HuH-7.5 (cell line): ENCODE results near the gene IL24.

Experiments
- DNase-seq: peaks from one replicate; pipeline ENCODE4 v3.0.0; 2011; ENCODE audit warnings: low spot score

Gene IL24

DNA sequence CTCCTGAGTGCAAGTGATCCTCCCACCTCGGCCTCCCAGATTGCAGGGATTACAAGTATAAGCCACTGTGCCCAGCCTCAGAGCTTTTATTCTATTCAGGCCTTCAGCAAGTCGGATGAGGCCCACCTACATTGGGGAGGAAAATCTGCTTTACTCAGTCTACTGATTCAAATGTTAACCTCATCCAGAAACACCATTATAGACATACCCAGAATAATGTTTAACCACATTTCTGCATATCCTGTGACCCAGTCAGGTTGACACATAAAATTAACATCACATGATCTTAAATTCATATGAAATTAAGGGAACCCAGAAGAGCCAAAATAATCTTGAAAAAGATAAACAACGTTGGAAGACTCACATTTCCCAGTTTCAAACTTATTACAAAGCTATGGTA lies 16.9 kb upstream of the IL24 start:
- no peak for DNase-seq

DNA sequence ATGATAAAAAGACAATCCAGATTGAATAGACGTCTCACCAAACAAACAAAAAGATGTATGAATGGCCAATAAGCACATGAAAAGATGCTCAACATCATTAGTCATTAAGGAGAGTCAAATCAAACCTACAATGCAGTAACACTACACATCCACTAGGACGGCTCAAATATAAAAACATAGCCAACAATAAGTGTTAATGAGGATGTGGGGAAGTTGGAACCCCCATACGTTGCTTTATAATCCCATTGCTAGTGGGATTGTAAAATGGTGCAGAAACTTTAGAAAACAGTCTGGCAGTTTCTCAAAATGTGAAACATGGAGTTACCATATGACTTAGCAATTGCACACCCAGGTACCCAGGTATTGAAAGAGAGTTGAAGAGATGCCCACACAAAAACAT lies 14.7 kb upstream of the IL24 start:
- no peak for DNase-seq

DNA sequence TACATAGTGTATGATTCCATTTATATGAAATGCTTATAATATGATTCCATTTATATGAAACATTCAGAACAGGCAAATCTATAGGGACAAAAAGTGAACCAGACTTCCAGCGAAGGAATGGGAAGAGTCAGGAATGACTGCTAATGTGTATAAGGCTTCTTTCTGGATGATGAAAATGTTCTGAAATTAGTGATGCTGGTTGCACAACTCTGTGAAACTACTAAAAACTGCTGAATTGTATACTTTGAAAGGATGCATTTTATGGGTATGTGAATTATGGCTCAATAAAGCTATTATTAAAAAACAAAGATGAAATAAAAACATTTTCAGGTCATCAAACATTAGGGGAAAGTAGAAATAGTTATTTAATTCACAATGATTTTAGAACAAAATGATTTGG lies 14.1 kb upstream of the IL24 start:
- no peak for DNase-seq

DNA sequence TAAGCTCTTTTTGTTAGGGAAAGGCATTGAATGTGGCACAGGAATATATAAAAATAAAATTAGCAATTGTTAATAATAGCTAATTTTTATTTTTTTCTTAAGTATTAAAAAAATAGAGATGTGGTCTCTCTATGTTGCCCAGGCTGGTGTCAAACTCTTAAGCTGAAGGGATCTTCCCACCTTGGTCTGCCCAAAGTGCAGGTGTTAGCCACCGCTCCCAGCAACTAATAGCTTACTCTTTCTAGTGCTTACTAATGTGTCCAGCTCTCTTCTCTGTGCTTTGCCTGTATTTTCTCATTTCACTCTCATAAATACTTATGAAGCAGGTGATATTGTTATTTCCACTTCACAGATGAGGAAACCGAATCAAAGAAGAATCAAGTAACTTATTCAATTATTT lies 13.4 kb upstream of the IL24 start:
- no peak for DNase-seq

DNA sequence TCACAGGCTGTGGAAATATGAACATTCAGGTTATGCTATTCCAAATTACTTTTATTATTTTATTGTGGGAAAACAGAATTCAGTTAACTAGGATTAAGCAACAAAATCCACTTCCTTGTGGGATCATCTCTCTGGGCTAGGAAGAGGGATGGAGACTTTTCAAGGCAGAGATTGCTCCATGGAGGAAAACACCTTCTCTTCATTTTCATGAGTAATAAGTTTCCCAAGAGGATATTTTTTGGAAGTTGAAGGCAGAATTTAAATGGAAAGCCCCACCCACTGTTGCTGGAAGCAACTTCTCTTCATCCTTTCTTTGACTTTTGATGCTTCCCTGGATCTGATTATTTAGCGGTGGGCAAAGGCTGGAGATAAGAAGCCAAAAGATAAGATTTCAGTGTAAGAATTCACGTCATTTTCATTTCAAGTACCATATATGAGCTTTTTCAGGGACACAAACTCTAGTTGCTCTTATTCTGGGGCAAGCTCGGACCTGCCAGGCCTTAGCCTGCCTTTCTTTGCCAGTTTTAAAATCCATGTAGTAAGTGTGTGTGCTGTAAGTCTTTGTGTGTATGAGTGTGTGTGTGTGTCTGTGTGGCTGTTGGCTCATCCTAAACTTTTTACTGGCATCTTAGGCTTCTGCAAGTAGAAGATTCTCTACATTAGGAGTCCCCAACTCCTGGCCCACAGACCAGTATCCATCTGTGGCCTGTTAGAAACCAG lies 11.7 kb upstream of the IL24 start:
- DNase-seq, result no peak

DNA sequence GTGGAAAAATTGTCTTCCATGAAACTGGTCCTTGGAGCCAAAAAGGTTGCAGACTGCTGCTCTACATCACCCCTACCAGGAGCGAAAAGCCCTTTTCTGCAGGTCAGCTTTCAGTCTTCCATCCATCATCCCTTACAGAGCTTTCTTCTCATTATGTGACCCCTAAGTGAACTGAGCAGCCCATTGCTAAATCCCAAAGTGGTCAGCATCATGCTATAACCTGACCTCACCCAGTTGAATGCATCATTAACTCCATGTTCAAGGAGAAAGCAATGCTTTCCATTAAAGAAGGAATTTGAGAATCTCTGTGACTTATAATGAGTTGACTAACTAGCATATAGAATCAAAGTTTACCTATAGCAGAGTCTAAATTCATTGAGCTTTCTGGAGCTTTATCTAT lies 10.4 kb upstream of the IL24 start:
- no peak for DNase-seq

DNA sequence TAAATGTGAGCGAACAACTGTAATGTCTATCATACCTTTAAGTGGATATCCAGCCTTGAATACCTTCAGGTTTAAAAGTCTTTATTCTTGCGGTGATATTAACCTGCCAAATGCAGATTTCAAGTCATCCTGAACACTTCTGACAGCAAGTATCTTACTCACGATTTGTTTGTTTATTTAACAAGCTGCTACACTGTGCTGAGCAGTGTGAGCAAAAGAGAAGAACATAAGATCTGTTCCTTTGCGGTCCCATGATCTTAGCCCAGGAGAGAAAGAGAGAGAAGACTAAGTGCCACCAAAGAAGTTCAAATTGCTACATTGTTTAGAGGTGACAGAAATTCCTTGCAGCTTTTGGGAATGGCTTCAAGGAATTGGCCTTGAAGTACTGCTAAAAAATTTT lies 9.5 kb upstream of the IL24 start:
- no peak for DNase-seq

DNA sequence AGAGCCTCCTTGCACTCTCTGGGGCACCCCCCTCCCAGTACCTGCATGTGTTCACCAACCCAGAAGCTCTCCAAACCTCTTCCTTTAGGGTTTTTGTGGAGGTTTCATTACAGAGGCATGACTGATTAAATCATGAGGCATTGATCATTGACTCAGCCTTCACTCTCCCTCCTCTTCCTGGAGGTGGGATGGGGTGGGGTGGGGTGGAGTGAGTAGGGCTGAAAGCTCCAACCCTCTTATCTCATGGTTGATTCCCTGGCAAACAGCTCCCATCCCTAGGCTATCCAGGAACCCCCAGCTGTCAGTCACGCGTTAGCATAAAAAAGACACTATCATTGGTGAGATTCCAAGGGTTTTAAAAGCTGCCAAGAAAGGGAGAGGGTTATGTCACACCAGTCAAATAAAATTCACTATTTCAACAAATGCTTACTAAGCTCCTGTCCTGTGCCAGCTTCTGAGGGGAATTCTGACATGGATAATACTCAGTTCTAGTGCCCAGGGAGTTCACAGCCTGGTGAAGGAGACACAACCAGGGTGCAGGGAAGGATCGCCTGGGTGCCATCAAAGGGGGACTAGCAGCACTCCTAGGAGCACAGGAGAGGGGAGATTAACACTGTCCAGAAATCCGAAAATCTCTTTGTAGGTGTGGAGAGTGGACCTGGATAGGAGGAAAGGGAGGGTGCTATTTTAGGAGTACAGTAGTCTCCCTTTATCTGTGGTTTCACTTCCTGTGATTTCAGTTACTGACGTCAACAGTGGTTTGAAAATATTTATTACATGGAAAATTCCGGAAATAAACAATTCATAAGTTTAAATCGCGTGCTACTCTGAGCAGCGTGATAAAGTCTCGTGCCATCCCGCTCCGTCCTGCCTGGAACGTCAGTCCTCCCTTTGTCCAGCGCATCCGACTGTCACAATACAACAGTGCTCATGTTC lies 6.8 kb upstream of the IL24 start:
- DNase-seq, result no peak

DNA sequence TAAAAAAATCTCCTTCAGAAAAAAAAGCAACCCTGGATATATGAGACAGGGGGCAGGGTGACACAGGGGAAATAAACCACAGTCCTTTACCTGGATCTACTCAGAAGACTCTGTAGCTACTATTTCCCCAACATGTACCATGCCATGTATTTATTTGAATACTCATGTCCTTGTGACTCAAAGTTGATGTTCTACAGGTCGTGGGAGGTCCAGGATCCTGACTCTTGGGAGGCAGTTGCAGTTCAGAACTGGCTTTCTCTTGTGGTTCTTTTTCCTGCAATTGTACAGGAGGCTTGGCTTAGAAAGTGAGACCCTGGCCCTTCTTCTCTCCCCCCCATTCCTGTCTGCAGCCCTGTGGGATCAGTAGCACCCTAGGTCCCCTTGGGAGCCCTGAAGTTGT lies 5.8 kb upstream of the IL24 start:
- DNase-seq, result no peak

DNA sequence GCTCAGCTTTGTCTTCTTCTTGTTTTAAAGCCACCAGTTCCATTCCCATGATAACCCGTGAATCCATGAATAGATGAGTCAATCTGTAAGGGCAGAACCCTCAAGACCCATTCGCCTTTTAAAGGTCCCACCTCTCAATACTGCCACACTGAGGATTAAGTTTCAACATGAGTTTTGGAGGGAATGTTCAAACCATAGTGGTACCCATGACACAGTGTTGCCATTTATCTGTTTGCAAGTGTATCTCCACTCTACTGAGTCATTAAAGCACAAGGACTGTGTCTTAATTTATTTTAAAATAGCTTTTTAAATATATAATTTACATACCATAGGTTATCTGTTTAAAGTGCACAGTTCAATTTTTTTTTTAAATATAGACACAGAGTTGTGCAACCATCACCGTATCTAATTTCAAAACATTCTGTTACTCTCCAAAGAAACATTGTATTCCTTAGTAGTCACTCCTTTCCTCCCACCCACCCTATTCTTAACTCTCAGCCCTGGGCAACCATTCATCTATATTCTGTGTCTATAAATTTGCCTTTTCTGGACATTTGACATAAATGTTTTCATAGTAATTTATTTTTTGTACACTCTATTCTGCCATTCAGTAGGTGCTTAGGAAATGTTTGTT lies 4.8 kb upstream of the IL24 start:
- no peak for DNase-seq

DNA sequence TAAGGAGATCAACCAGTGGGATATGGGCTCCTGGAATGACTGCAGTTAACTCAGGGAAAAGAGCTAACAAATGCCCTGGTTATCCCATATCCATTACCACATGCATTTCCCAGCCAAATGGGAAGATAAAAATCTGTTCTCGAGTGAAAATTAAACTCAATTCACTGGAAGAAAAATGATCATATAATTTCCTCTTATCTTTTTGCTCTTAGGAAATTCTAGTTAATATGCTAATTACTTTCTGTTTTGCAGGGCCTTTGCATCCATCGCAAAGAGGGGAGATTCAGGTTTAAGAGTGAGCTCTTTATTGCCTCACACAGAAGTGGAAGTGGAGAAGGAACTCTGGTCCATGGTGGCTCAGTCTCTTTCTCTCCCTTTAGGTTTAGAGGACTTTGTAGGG lies 3.9 kb upstream of the IL24 start:
- no peak for DNase-seq

DNA sequence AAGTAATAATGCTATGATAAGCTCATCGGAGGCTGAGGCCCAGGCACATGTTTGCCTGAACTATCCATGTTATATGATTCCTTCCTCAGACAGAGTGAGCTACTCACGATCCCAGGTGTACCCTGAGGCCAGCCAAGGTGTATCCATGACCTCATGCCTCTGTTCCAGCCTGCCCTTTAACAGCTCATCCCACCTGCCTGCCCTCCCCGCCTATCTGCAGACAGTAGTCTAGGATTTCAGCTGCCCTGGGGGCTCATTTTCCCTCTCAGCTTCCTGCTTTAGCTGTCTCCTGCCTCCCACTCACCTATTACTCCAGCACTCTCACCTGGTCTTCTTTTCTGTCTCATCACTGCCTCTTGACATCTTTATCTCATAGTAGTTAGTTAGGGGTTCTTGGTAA lies 1.9 kb upstream of the IL24 start:
- DNase-seq, result no peak

DNA sequence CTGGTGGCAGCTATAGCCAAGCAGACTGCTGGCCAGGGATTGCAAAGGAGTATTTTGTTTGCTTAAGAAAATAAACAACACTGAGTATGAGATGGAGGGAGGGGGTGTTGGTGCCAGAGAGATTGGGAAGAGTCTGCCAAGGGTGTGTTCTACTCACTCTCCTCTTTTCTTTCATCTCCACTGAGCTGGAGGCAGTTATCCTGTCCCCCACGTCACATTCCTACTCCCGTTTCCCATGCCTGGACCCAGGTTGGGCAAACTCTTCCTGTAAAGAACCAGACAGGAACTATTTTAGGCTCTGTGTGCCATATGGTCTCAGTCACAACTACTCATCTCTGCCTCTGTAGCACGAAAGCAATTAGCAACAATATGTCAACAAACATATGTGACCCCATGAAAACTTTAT lies 1.4 kb upstream of the IL24 start:
- DNase-seq, result no peak

DNA sequence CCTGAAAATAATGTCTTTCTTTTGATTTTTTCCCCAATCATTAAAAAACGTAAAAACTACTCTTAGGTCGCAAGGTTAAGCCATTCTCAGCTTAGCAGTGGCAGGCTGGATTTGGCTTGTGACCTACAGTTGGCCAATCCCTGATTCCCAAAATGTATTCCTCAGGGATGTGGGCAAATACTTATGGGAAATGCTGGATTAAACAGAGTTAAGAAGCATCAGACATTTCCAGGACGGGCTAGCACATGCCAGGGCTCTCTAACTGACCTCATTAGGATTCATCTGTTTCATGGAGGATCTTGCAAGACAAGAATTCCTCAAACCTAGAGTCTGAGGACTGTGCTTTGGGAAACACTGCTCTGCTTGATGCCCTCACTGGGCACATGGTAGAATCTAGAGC lies 982 bp upstream of the IL24 start:
- DNase-seq, result no peak

DNA sequence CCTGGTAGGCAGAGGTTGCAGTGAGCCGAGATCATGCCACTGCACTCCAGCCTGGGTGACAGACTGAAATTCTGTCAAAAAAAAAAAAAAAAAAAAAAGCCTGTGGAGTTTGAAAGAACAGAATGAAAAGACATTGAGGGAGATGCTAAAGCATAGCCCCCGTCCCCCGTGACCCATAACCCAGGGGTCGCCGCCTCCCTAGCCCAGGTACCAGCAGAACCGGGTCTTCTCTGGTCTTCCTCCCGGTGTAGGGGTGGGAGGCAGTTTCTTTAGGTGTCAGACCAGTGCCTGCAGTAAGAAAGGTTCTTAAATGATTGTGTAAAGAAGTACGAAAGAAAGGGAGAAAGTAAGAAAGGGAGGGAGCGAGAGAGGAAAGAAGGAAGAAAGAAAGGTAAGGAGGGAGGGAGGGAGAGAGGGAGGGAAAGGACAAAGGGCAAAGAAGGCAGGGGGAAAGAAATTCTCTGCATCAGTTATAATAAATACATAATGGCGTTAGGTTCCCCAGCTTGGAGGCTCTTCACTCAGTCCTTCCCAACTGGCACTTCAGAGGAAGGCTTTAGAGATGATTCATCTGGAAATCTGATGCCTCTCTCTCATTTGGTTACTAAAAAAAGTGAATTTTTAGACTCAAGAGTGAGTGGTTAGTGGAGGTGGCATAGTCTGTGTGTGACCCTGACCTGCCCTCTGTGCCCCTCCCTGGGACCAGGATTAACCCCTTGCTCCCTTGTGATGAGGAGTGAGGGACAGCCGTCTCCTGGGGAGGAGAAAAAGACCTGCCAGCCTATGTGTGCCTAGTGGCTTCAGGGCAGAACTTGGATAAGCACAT lies 1.1 kb downstream of the IL24 start:
- DNase-seq, result no peak

DNA sequence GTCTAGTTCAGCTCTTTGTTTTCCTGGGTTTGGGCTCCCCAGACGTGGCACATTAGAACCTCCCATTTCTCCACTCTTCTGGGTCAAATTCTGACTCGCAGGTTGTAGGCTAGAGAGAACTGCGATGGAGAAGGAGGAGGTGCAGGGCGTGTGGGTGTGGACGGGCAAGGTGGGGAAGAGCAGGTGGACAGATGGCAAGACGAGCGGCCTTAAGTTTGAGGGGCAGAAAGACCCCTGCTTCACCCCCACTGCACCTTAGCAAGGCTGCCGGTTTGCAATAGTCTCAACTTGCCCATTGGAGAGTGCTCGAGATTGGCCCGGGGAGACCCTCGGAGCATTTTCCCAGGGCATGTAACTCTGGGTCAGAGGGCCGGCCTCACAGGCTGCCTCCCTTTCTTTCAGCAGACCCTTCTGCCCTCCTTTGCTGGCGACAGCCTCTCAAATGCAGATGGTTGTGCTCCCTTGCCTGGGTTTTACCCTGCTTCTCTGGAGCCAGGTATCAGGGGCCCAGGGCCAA lies 1.7 kb downstream of the IL24 start:
- no peak for DNase-seq

DNA sequence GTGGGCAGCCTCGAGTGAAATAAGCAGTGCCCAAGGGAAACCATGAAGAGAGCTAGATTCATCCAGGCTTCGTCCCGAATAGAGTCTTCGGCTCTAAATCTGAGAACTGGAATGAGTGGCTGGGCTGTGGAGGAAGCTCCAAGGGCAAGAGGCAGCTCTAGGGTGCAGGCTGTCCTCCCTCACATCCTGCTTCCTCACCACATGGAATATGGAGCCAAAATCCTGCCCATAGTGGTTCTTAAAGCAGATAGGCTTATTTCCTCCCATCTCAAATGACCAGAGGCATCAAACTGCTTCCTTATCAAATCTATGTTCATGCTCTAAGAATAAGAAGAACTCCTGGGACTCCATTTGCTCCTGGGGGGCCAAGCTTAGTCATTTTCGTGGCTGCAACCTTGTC lies 2.5 kb downstream of the IL24 start:
- DNase-seq, result no peak

DNA sequence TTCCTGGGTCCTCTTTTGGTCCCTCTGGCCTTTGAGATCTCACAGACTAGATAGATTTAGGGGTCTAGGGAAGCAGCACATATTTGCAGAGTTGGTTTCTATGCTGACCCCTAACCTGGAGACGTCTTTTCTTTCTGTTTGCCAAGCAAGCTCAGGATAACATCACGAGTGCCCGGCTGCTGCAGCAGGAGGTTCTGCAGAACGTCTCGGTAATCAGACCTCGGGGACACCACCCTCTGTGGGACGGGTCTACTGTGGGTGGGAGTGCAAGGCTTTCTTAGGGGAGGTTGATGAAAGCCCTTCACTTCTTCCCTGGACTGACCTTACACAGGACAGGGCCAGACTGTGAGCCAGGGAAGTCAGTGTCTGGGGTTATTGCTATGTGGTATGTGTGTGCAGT lies 2.9 kb downstream of the IL24 start:
- DNase-seq, result no peak

DNA sequence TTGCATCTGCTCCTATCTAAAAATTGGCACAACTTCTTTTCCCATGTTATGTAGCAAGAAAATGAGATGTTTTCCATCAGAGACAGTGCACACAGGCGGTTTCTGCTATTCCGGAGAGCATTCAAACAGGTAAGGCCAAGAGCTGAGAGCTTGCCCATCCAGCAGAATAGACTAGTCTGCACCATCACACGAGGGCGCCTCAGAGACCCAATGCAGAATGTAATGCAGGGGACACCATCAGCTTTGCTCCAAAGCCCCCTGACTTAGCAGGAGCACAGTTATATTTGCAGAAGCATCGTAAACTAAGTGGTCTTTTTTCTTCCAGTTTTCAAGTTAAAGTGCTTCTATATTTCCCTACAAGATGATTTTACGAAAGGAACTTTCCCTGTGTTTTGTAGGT lies 4.7 kb downstream of the IL24 start:
- DNase-seq, result no peak

DNA sequence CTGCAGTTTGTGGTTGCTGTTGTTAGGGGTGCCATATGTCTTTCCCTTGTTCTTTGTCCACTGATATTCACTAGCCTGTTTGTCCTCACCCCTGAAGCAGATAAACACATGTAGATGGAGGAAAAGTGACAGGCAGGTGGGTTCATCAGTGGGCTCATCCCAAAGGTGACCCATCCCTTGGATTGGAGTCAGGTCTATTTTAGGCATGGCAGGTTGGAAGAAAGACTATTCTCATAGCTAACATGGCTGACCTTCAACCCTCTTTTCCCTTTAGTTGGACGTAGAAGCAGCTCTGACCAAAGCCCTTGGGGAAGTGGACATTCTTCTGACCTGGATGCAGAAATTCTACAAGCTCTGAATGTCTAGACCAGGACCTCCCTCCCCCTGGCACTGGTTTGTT lies 5.5 kb downstream of the IL24 start:
- no peak for DNase-seq

DNA sequence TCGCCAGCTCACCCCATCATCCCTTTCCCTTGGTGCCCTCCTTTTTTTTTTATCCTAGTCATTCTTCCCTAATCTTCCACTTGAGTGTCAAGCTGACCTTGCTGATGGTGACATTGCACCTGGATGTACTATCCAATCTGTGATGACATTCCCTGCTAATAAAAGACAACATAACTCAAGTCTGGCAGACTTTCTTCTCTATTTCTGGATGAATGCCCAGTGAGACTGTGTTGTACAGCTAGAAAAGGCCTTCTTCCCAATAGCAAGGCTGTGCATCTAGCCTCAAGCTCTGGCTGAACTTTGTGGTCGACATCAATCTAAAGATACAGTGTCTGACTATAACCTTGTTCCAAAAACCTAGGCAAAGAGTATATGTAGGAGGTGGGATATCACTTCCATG lies 6.4 kb downstream of the IL24 start:
- DNase-seq, result no peak
